Esophagus squamous epithelium (tissue), 5 donors: ENCODE measurements around the gene SPATA1. TPM values are rescaled to one million over a fixed set of nuclear protein-coding genes. Genes with fewer than 3 reads are reported as not detected.

Source experiments
- DNase-seq: peaks from one replicate; lab custom pipeline; 2025; lab: John Stamatoyannopoulos, UW
- H3K27ac ChIP-seq, 4 donors: fragments of 200-600 bp; sonication (generic); one replicate each; pipeline ENCODE4 v1.5.1; 2016 to 2019; ENCODE audit warnings: mild to moderate bottlenecking in 1 of 4
- H3K27me3 ChIP-seq, 4 donors: fragments of 200-600 bp; sonication (generic); 1 replicate in 3 of 4; 2 replicates in 1 of 4; pipeline versions ENCODE4 v1.5.1 to v1.6.0; 2017 to 2021; ENCODE audit warnings: antibody characterized with exemption in 1 of 4
- H3K36me3 ChIP-seq, 3 donors: fragments of 200-600 bp; sonication (generic); one replicate each; pipeline ENCODE4 v1.5.1; 2016 to 2019
- H3K4me1 ChIP-seq, 3 donors: fragments of 200-600 bp; sonication (generic); one replicate each; pipeline ENCODE4 v1.5.1; 2017 to 2019
- H3K4me3 ChIP-seq, 4 donors: fragments of 200-600 bp; sonication (generic); 1 replicate in 3 of 4; 2 replicates in 1 of 4; pipeline ENCODE4 v1.5.1; 2016 to 2019; ENCODE audit warnings: mild to moderate bottlenecking in 2 of 4, moderate library complexity in 1 of 4
- H3K9me3 ChIP-seq, 3 donors: fragments of 200-600 bp; sonication (generic); one replicate each; pipeline ENCODE4 v1.5.1; 2016 to 2019
- POLR2A ChIP-seq, 4 donors: fragments of 450-650 bp; IDR thresholded peaks; one replicate each; pipeline ENCODE4 v1.6.1; 2017; ENCODE audit warnings: antibody characterized with exemption in 4 of 4, mild to moderate bottlenecking in 4 of 4, moderate library complexity in 3 of 4
- WGBS, 2 donors: methylation state at CpG; one replicate each; pipeline ENCODE4 v1.1.5; 2018; 5-methylcytosine and 5-hydroxymethylcytosine counted together
- intact Hi-C: fragments of 100-400 bp; cut with DNase I; formaldehyde crosslinking; loops from one replicate; pipeline ENCODE4 v1.15.0; 2022
- total RNA-seq, 4 donors: library from RNA; depleted of rRNA; stranded (reverse); fragments of >200 nt; gene quantifications; one replicate each; pipeline ENCODE4 v1.1.0, GENCODE V29; 2016
- TF ChIP-seq, protein P1 (sequence below), 6 experiments: fragments of 450-650 bp in 4 of 6; fragments of 200-600 bp in 2 of 6; sonication (generic) in 2 of 6; IDR thresholded peaks; one replicate each; pipeline ENCODE4 v1.5.1; 2016 to 2019; ENCODE audit warnings: antibody characterized with exemption in 6 of 6, mild to moderate bottlenecking in 4 of 6, moderate library complexity in 4 of 6
- donor health status: DM: yes; HTN: yes; CAD: no.

Gene SPATA1
- total RNA-seq, 4 donors from 2014 or later: 0.15 TPM; not detected in 3

DNA sequence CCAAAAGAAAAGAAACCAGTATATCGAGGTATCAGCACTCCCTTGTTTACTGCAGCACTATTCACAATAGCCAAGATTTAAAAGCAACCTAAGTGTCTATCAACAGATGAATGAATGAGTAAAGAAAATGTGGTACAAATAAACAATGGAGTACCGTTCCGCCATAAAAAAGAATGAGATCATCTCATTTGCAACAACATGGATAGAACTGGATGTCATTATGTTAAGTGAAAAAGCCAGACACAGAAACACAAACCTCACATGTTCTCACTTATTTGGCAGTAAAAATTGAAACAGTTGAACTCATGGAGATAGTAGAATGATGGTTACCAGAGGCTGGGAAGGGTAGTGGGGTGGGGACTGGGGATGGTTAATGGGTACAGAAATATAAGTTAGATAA lies 4.5 kb downstream of the SPATA1 start:
- intact Hi-C loops: no loop called here
- Histone ChIP-seq H3K4me1 (peaks cover 0 to 11% (median 3%) of the 10 kb centered on the region in 3 donors), H3K27ac (no peak overlapping the region), H3K27me3 (no peaks in the 10 kb centered on the region), H3K4me3 (no peak overlapping the region), H3K36me3 (no peaks in the 10 kb centered on the region), H3K9me3 (no peaks in the 10 kb centered on the region)
- WGBS, 2 donors: 73 to 75% methylated on average over 3 of the region's 3 CpGs
- TF ChIP-seq POLR2A (IDR thresholded peaks at IDR 0.05): no peak
- TF ChIP-seq, protein P1, sequence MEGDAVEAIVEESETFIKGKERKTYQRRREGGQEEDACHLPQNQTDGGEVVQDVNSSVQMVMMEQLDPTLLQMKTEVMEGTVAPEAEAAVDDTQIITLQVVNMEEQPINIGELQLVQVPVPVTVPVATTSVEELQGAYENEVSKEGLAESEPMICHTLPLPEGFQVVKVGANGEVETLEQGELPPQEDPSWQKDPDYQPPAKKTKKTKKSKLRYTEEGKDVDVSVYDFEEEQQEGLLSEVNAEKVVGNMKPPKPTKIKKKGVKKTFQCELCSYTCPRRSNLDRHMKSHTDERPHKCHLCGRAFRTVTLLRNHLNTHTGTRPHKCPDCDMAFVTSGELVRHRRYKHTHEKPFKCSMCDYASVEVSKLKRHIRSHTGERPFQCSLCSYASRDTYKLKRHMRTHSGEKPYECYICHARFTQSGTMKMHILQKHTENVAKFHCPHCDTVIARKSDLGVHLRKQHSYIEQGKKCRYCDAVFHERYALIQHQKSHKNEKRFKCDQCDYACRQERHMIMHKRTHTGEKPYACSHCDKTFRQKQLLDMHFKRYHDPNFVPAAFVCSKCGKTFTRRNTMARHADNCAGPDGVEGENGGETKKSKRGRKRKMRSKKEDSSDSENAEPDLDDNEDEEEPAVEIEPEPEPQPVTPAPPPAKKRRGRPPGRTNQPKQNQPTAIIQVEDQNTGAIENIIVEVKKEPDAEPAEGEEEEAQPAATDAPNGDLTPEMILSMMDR (IDR thresholded peaks at IDR 0.05): no peak
- DNase-seq: no peak

DNA sequence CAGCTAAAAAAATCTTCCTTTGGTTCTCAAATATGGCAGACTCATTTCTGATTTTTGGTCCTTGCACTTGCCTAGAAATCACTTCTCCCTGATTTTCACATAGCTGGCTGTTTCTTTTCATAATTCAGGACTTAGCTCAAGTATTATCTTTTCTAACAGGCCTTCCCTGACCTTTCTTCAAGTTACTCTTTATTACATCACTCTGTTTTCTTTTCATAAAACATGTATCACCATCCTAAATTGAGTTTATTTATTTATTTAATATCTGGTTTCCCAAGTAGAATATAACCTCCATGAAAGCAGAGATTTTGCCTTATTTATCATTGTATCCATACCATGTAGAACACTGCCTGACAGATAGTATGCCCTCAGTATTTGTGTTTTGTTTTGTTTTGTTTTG lies 18.4 kb downstream of the SPATA1 start:
- H3K9me3 ChIP-seq: no peaks in the 10 kb centered on the region
- H3K36me3 ChIP-seq: peaks cover 0 to 14% (median 0%) of the 10 kb centered on the region in 3 donors
- TF ChIP-seq POLR2A (IDR thresholded peaks at IDR 0.05): no peak
- TF ChIP-seq, protein P1 (IDR thresholded peaks at IDR 0.05): no peak
- DNase-seq: no peak
- H3K4me1 ChIP-seq: no peaks in the 10 kb centered on the region
- H3K4me3 ChIP-seq: no peak overlapping the region
- no peaks in the 10 kb centered on the region for H3K27me3 ChIP-seq
- no peak overlapping the region for H3K27ac ChIP-seq
- intact Hi-C loops: no loop called here

GRCh38 chr1:84525779-84526178 lies 19.6 kb downstream of the SPATA1 start:
- no peak for DNase-seq
- Histone ChIP-seq H3K4me1 (no peaks in the 10 kb centered on the region), H3K27me3 (no peaks in the 10 kb centered on the region), H3K9me3 (no peaks in the 10 kb centered on the region), H3K36me3 (peaks cover 0 to 14% (median 0%) of the 10 kb centered on the region in 3 donors), H3K4me3 (no peak overlapping the region), H3K27ac (no peak overlapping the region)
- 73 to 86% methylated on average over 1 of the region's 1 CpG for WGBS, 2 donors
- intact Hi-C loops: no loop called here
- TF ChIP-seq, protein P1 (IDR thresholded peaks at IDR 0.05): no peak
- TF ChIP-seq POLR2A (IDR thresholded peaks at IDR 0.05): no peak

- Histone ChIP-seq H3K4me1 (no peaks in the 10 kb centered on the region), H3K27me3 (no peaks in the 10 kb centered on the region), H3K9me3 (no peaks in the 10 kb centered on the region), H3K4me3 (no peak overlapping the region), H3K36me3 (peaks cover 0 to 20% (median 0%) of the 10 kb centered on the region in 3 donors), H3K27ac (no peak overlapping the region)
- TF ChIP-seq, protein P1 (IDR thresholded peaks at IDR 0.05): no peak
- no peak for TF ChIP-seq POLR2A (IDR thresholded peaks at IDR 0.05)
- DNase-seq: no peak
- intact Hi-C loops: no loop called here
Measured at GRCh38 chr1:84538599-84538998, 32.4 kb downstream of the SPATA1 start.

DNA sequence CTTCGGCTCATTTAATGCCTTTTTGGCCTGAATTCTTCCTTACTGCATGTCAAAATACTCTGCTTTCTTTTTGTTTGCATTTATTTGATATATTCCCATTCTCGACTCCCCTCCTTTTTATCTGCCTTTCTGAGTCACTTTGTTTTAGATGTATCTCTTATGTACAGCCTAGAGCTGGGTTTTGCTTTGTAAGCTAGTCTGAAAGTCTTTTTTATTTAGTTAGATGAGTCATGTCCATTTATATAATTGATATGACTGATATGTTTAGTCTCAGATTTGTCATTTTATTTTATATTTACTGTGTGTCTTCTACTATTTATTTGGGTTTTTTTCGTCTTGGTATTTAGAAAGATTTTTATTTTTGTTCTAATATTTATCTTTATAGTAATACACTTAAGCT lies 33.8 kb downstream of the SPATA1 start:
- H3K4me1 ChIP-seq: no peaks in the 10 kb centered on the region
- H3K4me3 ChIP-seq: no peak overlapping the region
- H3K27ac ChIP-seq: no peak overlapping the region
- intact Hi-C loops: no loop called here
- TF ChIP-seq POLR2A (IDR thresholded peaks at IDR 0.05): no peak
- TF ChIP-seq, protein P1 (IDR thresholded peaks at IDR 0.05): no peak
- peaks cover 0 to 21% (median 0%) of the 10 kb centered on the region in 3 donors for H3K36me3 ChIP-seq
- no peaks in the 10 kb centered on the region for H3K9me3 ChIP-seq
- 38 to 51% methylated on average over 3 of the region's 3 CpGs for WGBS, 2 donors
- no peak for DNase-seq
- H3K27me3 ChIP-seq: no peaks in the 10 kb centered on the region
